ENCODE results near the gene CREM.

GRCh38 chr10:35213699-35214098 is 87.1 kb downstream of the CREM start:
- no peak for TF ChIP-seq POLR2AphosphoS5 (IDR thresholded peaks at IDR 0.05; ENCODE audit: low read depth, low read length)
- no peak for TF ChIP-seq CTCF (IDR thresholded peaks at IDR 0.05 in 2 of 3, conservative IDR thresholded peaks at IDR 0.05 in 1 of 3; ENCODE audit: borderline replicate concordance in 1 of 3, insufficient read depth in 1 of 3, low read depth in 2 of 3, low read length in 2 of 3)
- TF ChIP-seq RAD21 (IDR thresholded peaks at IDR 0.05; ENCODE audit: low read depth): no peak
- no peak for TF ChIP-seq TCF7L2 (IDR thresholded peaks at IDR 0.05; ENCODE audit: borderline replicate concordance, extremely low read depth, insufficient read depth, insufficient read length)
- TF ChIP-seq, protein P1, sequence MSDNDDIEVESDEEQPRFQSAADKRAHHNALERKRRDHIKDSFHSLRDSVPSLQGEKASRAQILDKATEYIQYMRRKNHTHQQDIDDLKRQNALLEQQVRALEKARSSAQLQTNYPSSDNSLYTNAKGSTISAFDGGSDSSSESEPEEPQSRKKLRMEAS (IDR thresholded peaks at IDR 0.05): no peak
- TF ChIP-seq EZH2phosphoT487 (IDR thresholded peaks at IDR 0.05; ENCODE audit: borderline replicate concordance): no peak
- TF ChIP-seq EZH2 (IDR thresholded peaks at IDR 0.05): no peak
- TF ChIP-seq, protein P2, sequence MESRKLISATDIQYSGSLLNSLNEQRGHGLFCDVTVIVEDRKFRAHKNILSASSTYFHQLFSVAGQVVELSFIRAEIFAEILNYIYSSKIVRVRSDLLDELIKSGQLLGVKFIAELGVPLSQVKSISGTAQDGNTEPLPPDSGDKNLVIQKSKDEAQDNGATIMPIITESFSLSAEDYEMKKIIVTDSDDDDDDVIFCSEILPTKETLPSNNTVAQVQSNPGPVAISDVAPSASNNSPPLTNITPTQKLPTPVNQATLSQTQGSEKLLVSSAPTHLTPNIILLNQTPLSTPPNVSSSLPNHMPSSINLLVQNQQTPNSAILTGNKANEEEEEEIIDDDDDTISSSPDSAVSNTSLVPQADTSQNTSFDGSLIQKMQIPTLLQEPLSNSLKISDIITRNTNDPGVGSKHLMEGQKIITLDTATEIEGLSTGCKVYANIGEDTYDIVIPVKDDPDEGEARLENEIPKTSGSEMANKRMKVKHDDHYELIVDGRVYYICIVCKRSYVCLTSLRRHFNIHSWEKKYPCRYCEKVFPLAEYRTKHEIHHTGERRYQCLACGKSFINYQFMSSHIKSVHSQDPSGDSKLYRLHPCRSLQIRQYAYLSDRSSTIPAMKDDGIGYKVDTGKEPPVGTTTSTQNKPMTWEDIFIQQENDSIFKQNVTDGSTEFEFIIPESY (IDR thresholded peaks at IDR 0.05; ENCODE audit: extremely low read depth, insufficient replicate concordance, low read length): no peak
- no peak for TF ChIP-seq POLR2A (IDR thresholded peaks at IDR 0.05; ENCODE audit: borderline replicate concordance, extremely low read depth, insufficient read depth, insufficient read length)

All from HCT116 (cell line).